Measurements from ENCODE around the gene EREG.
"Not testable (repeated sequence)": the region's sequence is repeated elsewhere in the genome, so short reads cannot be mapped to it uniquely, and the experiment has no call there.

Gene EREG

DNA sequence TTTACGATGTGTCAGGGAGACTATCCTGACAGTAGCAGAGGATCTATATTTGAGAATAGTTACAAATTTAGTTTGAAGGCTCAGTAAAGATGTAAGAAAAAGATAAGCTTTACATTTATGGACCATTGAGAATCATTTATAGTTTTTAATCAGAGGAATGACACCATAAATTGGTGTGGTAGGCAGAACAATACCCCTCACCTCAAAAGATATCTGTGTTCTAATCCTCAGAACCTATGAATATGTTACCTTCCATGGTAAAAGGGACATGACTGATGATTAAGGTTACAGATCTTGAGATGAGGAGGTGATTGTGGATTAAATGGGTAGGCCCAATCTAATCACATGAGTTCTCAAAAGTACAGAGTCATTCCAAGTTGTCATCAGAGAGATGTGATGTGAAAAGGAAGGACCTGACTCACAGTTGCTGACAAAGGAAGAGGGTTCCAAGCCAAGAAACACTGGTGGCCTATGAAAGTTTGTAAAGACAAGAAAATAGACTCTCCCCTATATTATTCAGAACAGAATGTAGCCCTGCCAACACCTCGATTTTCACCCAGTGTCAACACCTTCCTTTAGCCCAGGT, 27.0 kb downstream of the EREG start:
- no peak for DNase-seq (ENCODE audit: low read depth)
- TF ChIP-seq, protein P1, sequence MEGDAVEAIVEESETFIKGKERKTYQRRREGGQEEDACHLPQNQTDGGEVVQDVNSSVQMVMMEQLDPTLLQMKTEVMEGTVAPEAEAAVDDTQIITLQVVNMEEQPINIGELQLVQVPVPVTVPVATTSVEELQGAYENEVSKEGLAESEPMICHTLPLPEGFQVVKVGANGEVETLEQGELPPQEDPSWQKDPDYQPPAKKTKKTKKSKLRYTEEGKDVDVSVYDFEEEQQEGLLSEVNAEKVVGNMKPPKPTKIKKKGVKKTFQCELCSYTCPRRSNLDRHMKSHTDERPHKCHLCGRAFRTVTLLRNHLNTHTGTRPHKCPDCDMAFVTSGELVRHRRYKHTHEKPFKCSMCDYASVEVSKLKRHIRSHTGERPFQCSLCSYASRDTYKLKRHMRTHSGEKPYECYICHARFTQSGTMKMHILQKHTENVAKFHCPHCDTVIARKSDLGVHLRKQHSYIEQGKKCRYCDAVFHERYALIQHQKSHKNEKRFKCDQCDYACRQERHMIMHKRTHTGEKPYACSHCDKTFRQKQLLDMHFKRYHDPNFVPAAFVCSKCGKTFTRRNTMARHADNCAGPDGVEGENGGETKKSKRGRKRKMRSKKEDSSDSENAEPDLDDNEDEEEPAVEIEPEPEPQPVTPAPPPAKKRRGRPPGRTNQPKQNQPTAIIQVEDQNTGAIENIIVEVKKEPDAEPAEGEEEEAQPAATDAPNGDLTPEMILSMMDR (IDR thresholded peaks at IDR 0.05; ENCODE audit: low read depth, low read length): no peak
- TF ChIP-seq MYC (IDR thresholded peaks at IDR 0.05; ENCODE audit: low read depth, low read length) (no peak), POLR2A (IDR thresholded peaks at IDR 0.05; ENCODE audit: extremely low read depth, insufficient read length) (no peak)
- TF ChIP-seq, protein P2, sequence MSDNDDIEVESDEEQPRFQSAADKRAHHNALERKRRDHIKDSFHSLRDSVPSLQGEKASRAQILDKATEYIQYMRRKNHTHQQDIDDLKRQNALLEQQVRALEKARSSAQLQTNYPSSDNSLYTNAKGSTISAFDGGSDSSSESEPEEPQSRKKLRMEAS (IDR thresholded peaks at IDR 0.05; ENCODE audit: low read depth, low read length): no peak
- H3K4me3 ChIP-seq (ENCODE audit: low read depth, low read length): no peak overlapping the region

DNA sequence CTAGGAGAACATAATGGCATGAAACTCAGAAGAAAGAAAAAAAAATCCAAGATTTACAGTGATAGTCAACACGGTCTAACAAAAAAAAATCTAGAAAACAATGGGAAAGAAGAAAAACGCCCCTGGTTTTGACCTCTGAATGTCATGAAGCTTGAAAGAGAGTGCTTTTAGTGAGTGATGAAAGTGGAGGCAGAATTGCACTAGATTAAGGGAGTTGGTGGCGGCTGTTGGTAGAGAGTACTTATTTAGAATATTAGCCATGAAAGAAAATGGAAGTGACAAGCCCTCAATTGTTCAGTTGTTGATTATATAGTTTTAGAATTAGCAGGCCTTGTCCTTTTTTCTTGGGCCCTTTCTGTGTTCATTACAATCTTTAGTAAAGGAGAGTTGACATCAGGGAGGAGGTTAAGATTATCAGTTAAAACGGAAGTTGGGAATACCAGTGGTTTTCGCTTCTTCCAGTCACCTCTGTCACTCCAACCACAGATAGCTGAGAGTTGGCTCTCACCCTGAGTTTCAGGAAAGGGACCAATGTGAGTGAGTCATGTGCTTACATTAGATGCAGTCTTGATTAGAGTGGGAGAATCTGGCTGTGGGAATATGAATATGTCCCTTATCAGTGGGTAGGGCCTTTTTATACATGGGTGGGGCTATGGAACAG, 29.7 kb downstream of the EREG start:
- no peak for DNase-seq (ENCODE audit: low read depth)
- H3K4me3 ChIP-seq (ENCODE audit: low read depth, low read length): no peak overlapping the region
- TF ChIP-seq, protein P1 (IDR thresholded peaks at IDR 0.05; ENCODE audit: low read depth, low read length): no peak
- TF ChIP-seq POLR2A (IDR thresholded peaks at IDR 0.05; ENCODE audit: extremely low read depth, insufficient read length): no peak
- TF ChIP-seq, protein P2 (IDR thresholded peaks at IDR 0.05; ENCODE audit: low read depth, low read length): no peak
- no peak for TF ChIP-seq MYC (IDR thresholded peaks at IDR 0.05; ENCODE audit: low read depth, low read length)

DNA sequence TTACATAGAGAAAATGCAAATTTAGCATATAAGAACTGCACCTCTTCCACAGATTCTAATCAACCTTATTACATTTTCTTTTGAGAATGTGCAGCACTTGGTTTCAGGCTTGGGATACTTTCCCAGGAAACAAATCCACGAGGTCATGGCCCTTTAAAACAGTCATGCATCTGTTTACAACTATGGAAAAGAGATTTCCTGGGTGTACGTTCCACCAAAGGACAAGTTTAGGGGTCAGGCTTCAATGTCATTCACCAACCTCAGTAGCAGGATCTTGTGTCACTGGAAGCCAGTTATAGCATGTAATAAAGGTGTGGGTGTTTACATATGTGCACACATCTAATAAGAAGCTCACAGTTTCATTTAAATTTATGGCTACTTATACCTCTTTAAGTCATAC, 30.7 kb downstream of the EREG start:
- H3K4me3 ChIP-seq (ENCODE audit: low read depth, low read length): no peak overlapping the region
- TF ChIP-seq POLR2A (IDR thresholded peaks at IDR 0.05; ENCODE audit: extremely low read depth, insufficient read length): no peak
- TF ChIP-seq, protein P1 (IDR thresholded peaks at IDR 0.05; ENCODE audit: low read depth, low read length): no peak
- TF ChIP-seq, protein P2 (IDR thresholded peaks at IDR 0.05; ENCODE audit: low read depth, low read length): no peak
- no peak for TF ChIP-seq MYC (IDR thresholded peaks at IDR 0.05; ENCODE audit: low read depth, low read length)
- no peak for DNase-seq (ENCODE audit: low read depth)

DNA sequence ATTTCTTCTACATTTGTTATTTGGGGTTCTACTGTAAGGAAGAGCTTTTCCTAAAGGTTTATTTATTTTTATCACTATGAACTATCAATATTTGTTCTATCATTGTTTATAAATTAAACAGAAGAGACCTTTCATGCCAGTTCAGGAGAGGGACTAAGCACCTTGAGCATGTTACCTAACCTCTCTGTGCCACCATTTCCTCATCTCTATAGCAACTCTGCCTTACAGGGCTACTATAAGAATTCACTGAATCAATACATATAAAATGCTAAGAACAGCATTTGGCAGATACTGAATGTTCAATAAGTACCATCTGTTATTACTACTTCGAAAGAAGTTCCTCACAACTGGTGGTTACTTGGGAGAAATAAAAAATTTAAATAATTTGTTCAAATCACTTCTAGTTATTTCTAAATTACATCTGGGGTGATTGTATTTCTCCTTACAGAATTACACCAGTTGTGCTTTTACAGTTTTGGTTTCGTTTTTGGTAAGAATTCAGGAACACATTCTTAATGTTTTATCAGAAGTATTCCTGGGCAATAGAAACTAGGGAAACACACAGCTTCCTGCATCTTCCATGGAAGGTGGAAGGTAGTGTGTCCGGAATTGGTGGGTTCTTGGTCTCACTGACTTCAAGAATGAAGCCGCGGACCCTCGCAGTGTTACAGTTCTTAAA, 32.9 kb downstream of the EREG start:
- H3K4me3 ChIP-seq (ENCODE audit: low read depth, low read length): peak overlapping the region; percentile 84
- peak; percentile 21 for DNase-seq (ENCODE audit: low read depth)
- TF ChIP-seq, protein P1 (IDR thresholded peaks at IDR 0.05; ENCODE audit: low read depth, low read length): no peak
- no peak for TF ChIP-seq POLR2A (IDR thresholded peaks at IDR 0.05; ENCODE audit: extremely low read depth, insufficient read length)
- TF ChIP-seq, protein P2 (IDR thresholded peaks at IDR 0.05; ENCODE audit: low read depth, low read length): no peak
- TF ChIP-seq MYC (IDR thresholded peaks at IDR 0.05; ENCODE audit: low read depth, low read length): no peak

DNA sequence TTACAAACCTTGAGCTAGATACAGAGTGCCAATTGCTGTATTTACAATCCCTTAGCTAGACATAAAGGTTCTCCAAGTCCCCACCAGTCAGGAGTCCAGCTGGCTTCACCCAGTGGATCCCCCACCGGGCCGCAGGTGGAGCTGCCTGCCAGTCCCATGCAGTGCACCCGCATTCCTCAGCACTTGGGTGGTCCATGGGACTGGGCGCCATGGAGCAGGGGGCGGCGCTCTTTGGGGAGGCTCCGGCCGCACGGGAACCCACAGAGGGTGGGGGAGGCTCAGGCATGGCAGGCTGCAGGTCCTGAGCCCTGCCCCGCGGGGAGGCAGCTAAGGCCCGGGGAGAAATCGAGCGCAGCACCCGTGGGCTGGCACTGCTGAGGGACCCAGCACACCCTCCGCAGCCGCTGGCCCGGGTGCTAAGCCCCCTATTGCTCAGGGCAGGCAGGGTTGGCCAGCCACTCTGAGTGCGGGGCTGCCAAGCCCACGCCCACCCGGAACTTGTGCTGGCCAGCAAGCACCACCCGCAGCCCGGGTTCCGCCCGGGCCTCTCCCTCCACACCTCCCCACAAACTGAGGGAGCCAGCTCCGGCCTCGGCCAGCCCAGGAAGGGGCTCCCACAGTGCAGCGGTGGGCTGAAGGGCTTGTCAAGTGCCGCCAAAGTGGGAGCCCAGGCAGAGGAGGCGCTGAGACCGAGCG, 34.1 kb downstream of the EREG start:
- H3K4me3 ChIP-seq (ENCODE audit: low read depth, low read length); DNase-seq (ENCODE audit: low read depth): not testable (repeated sequence)

DNA sequence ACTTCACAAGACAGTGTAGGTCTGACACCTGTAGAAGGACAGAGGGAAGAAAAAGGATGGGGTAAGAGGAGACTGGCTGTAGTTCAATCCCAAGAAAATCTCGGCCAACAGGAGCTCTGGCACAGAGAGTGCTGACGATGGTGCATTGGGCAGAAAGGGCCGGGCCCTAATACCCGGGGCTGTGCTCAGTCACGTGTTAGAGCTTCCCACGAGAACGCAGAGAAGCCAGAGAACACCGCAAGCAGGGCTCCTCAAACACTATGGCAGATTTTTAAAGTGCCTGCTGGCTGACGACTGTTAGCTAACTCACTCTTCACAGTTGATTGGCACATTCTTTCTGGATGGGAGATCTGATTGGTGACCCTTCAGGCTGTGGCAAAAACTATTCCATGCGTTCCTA, 35.5 kb downstream of the EREG start:
- TF ChIP-seq POLR2A (IDR thresholded peaks at IDR 0.05; ENCODE audit: extremely low read depth, insufficient read length) (no peak), MYC (IDR thresholded peaks at IDR 0.05; ENCODE audit: low read depth, low read length) (no peak)
- TF ChIP-seq, protein P2 (IDR thresholded peaks at IDR 0.05; ENCODE audit: low read depth, low read length): no peak
- TF ChIP-seq, protein P1 (IDR thresholded peaks at IDR 0.05; ENCODE audit: low read depth, low read length): no peak
- H3K4me3 ChIP-seq (ENCODE audit: low read depth, low read length): no peak overlapping the region

More for the DNA sequence above, 35.5 kb downstream of the EREG start:
- DNase-seq (ENCODE audit: low read depth): peak; percentile 2

Data from NB4 (cell line).